Activated naive CD8-positive, alpha-beta T cell treated with anti-CD3 and anti-CD28 coated beads, Interleukin-2, amount 10 ng/mL, durations not matched to agents 7 days and 5 days (primary cell): ENCODE measurements around the gene STMP1. TPM values are rescaled to one million over a fixed set of nuclear protein-coding genes. Genes with fewer than 3 reads are reported as not detected.

Source experiments
- total RNA-seq, 2 experiments: library from RNA; stranded (reverse); gene quantifications; one replicate each; pipeline ENCODE4 v1.2.3, GENCODE V29; 2021

Gene STMP1
- total RNA-seq, 2 experiments from 2014 or later: 23.1 to 23.3 TPM

Other genes starting within 250 kb of the STMP1 start
- gene CNOT4, start 152.4 kb upstream of the STMP1 start, total RNA-seq: 10 to 100 TPM; 24.4 to 25.8 TPM
- gene NUP205, start 104.6 kb upstream of the STMP1 start, total RNA-seq: 10 to 100 TPM; 84.8 to 92.7 TPM
- gene SLC13A4, start 65.7 kb downstream of the STMP1 start, total RNA-seq: not detected
- gene FAM180A, start 86.3 kb downstream of the STMP1 start, total RNA-seq: not detected